HG03571 (cell line): Measurements from ENCODE around the gene DDC.

Experiments used
- ATAC-seq: cut with Tn5 transposase; IDR thresholded peaks from one replicate; pipeline ENCODE4 v1.9.1; 2021; ENCODE audit not compliant: unreplicated experiment

DDC gene

GRCh38 chr7:50418526-50419290, 146.5 kb downstream of the DDC start:
- ATAC-seq = no peak

GRCh38 chr7:50418086-50418515, 147.1 kb downstream of the DDC start:
- peak; percentile 86 for ATAC-seq

- ATAC-seq = peak; percentile 72
Measured at GRCh38 chr7:50416527-50417182, 148.6 kb downstream of the DDC start.

GRCh38 chr7:50415844-50416364, 149.3 kb downstream of the DDC start:
- ATAC-seq = no peak

- no peak for ATAC-seq
Measured at GRCh38 chr7:50413561-50413960, 151.6 kb downstream of the DDC start.

GRCh38 chr7:50412973-50413372, 152.2 kb downstream of the DDC start:
- no peak for ATAC-seq

GRCh38 chr7:50411332-50411731, 153.9 kb downstream of the DDC start:
- no peak for ATAC-seq

GRCh38 chr7:50409856-50410745, 155.1 kb downstream of the DDC start:
- ATAC-seq = peak; percentile 66
